Kidney capillary endothelial cell (primary cell): ENCODE data around the gene TCHH.
"Not testable (repeated sequence)": the region's sequence is repeated elsewhere in the genome, so short reads cannot be mapped to it uniquely, and the experiment has no call there.

Source experiments
- DNase-seq: peaks from one replicate; pipeline ENCODE4 v3.0.0-alpha.2; 2018; ENCODE audit warnings: low spot score

Gene TCHH, protein sequence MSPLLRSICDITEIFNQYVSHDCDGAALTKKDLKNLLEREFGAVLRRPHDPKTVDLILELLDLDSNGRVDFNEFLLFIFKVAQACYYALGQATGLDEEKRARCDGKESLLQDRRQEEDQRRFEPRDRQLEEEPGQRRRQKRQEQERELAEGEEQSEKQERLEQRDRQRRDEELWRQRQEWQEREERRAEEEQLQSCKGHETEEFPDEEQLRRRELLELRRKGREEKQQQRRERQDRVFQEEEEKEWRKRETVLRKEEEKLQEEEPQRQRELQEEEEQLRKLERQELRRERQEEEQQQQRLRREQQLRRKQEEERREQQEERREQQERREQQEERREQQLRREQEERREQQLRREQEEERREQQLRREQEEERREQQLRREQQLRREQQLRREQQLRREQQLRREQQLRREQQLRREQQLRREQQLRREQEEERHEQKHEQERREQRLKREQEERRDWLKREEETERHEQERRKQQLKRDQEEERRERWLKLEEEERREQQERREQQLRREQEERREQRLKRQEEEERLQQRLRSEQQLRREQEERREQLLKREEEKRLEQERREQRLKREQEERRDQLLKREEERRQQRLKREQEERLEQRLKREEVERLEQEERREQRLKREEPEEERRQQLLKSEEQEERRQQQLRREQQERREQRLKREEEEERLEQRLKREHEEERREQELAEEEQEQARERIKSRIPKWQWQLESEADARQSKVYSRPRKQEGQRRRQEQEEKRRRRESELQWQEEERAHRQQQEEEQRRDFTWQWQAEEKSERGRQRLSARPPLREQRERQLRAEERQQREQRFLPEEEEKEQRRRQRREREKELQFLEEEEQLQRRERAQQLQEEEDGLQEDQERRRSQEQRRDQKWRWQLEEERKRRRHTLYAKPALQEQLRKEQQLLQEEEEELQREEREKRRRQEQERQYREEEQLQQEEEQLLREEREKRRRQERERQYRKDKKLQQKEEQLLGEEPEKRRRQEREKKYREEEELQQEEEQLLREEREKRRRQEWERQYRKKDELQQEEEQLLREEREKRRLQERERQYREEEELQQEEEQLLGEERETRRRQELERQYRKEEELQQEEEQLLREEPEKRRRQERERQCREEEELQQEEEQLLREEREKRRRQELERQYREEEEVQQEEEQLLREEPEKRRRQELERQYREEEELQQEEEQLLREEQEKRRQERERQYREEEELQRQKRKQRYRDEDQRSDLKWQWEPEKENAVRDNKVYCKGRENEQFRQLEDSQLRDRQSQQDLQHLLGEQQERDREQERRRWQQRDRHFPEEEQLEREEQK (N-terminal part only)

DNA sequence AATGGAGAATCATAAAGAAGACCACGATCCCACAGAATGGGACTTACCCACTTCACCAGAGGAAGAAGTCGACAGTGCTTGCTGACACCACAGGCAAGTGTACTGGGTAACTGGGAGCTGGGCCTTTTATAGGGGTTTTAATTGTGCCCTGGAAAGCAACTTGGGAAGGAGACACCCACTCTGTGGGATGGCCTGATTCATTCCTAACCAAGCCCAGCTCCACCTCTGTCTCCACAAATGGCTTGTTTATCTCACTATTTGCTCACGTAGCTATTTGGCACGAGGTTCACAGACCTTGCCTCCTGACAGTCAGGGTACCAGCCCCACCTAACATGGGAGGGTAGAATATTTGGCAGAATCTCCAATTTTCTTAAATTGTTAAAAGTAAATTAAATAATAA, at the start of gene TCHH:
Gene TCHH, minus strand, starts transcription at position 101 of the 400 bp plus-strand sequence. CDS start 1,364 bp downstream, outside the sequence.
- DNase-seq = no peak

- no peak for DNase-seq
These were observed 49.4 kb upstream of the TCHH start for GRCh38 chr1:152164517-152165136.

GRCh38 chr1:152162792-152163463, 47.7 kb upstream of the TCHH start:
- peak; percentile 46 for DNase-seq

DNA sequence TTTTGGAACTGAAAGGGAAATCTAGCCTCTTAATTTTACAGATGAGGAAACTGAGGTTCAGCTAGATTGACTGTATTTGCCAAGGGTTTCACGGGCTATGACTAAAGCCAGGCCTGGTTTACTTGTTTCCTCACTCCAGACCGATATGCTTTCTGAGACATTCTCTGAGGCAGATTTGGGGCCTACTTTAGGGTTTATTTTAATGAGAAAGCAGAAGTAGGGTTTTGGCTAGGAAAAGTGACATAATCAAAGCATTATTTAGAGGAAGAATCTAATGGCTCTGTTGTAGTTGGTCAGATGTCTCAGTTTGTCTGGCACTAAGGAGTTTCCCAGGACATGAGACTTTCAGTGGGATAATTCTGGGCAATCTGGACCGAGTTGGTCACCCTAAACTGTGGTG, 45.3 kb upstream of the TCHH start:
- no peak for DNase-seq

DNA sequence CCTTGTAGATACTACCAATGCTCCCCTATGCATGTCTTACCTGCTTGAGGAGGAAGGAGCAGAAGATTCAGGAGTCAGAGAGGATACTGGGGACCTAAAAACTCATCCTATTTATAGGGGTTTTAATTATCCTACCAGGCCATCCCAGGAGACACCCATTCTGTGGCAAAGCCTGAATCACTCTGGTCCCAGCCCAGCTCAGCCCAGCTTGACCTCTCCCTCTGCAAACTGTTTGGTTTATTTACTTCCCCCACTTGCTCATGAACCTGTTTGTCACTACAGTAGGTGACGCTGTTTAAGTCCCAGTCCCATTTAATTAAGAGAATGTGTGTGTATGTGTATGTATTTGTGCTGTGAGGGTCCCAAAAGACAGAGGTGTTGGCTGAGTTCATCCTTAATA, 43.9 kb upstream of the TCHH start, which contains the start of gene RPTN:
Gene RPTN, minus strand, starts transcription at position 85 of the 400 bp plus-strand sequence. CDS start 1,339 bp downstream, outside the sequence.
- no peak for DNase-seq

DNA sequence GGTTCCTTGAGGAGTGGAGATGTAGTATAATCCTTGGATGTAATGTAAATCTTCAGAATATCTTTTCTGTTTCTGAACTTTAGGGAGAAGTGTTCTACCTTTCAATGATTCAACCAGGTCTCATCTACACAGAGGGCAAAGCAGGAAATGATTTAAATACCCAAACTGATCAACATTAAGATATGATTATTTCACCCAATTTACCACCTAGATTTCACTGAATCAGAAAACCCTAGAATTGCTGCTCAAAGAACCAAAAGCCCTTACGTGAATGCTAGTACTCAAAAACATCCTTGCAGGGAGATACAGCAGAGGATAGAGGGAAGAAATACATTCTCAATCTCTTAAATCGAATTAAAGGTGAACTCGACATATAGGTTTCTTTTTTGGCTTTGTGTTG, 38.8 kb upstream of the TCHH start:
- no peak for DNase-seq

- DNase-seq = no peak
These were observed 36.4 kb upstream of the TCHH start for GRCh38 chr1:152151646-152152045.

GRCh38 chr1:152148981-152149380, 33.7 kb upstream of the TCHH start:
- DNase-seq = no peak

- DNase-seq = no peak
These were observed 32.8 kb upstream of the TCHH start for GRCh38 chr1:152148051-152148450.

DNA sequence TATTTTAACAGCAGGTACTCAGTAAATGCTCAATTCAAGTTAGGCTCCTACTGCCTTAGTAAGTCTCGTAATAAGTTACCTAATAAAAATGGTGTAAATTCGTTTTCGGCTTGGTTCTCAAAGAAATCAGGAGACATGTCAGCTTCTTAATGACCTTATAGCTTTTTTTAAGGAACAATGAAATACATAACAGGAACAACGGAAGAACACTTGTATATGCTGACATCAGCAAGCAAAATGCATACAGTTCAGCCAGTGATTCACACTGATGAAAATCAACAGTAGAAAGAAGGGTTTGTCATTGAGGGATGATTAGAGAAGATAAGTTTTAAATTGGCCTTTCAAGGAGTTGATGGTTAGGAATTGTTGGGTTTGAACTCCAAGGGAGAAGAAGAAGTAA, 30.5 kb upstream of the TCHH start:
- DNase-seq = no peak

- DNase-seq = not testable (repeated sequence)
These were observed 29.5 kb upstream of the TCHH start for GRCh38 chr1:152144674-152145183.

GRCh38 chr1:152143150-152143887, 28.1 kb upstream of the TCHH start:
- DNase-seq = no peak

- DNase-seq = peak; percentile 69
These were observed 26.8 kb upstream of the TCHH start for GRCh38 chr1:152141971-152142584.

DNA sequence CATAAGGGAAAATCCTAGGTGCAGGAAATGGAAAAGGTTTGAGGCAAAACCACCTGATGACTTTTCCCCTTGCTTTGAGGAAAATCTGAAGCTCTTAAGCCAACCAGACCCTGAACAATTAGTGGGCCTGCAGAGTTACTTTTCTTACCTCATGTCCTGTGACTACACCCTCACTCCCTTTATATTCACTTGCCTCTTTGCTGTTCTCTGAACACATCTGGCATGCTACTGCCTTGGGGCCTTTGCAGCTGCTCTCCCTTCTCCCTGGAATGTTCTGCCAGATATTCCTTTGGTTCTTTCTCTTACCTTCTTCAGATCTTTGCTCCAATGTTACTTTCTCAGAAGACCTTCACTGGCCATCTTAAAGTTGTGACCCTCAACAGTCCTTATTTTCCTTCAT, 22.0 kb upstream of the TCHH start:
- no peak for DNase-seq

- no peak for DNase-seq
These were observed 14.9 kb upstream of the TCHH start for GRCh38 chr1:152130186-152130585.

- DNase-seq = no peak
These were observed 12.4 kb upstream of the TCHH start for GRCh38 chr1:152127673-152128072.

- no peak for DNase-seq
These were observed 10.7 kb upstream of the TCHH start for GRCh38 chr1:152125834-152126443.

DNA sequence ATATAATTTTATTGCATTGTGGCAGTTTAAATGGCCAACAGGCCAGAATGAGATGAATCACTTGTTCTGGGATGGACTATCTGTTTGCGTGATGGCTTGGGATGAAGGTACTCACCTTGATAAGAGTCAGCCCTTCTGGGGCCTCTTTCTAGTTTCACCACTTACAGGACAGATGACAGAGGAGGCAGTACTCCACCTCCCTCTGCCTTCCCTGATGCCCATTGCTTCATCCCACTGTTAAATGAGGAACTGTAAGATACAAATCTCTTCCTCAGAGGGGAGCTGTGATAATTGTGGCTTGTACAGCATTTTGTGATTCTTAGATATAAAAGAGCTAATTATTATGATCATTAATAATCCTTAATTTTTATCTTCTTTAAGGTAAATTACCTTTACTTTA, 3.7 kb upstream of the TCHH start:
- DNase-seq = no peak

DNA sequence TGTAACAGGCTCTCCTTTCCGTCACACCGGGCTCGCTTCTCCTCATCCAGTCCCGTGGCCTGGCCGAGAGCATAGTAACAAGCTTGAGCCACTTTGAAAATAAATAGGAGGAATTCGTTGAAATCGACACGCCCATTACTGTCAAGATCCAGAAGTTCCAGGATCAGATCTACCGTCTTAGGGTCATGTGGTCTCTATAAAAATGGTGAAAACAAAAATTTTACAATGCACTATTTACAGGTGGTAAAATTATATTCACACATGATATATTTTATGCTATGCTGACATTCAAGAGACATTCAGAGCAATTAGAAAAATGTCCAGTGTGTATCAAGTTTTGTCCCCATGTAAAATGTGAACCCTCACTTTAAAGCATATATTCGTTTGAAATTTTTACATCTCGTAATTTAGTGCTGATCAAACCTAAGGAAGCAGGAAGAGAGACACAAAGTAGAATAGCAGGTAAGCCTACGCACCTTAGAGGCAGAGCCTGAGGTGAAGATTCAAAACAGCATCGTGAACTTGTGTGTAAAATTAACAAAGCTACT, 2.3 kb downstream of the TCHH start:
- no peak for DNase-seq
